Neural cell (in vitro differentiated cells): Measurements from ENCODE around the gene DKC1.

Source experiments
- POLR2AphosphoS5 ChIP-seq: IDR thresholded peaks from 2 replicates; pipeline ENCODE4 v1.6.1; 2012
- RAD21 ChIP-seq: fragments of 450-650 bp; conservative IDR thresholded peaks from 2 replicates; pipeline ENCODE4 v1.6.1; 2014; ENCODE audit warnings: antibody characterized with exemption, mild to moderate bottlenecking, moderate library complexity
- TF ChIP-seq, protein P1 (sequence below): fragments of 450-650 bp; IDR thresholded peaks from 2 replicates; pipeline ENCODE4 v1.5.1; 2014; ENCODE audit warnings: antibody characterized with exemption, mild to moderate bottlenecking, moderate library complexity; ENCODE audit not compliant: poor library complexity, severe bottlenecking

DNA sequence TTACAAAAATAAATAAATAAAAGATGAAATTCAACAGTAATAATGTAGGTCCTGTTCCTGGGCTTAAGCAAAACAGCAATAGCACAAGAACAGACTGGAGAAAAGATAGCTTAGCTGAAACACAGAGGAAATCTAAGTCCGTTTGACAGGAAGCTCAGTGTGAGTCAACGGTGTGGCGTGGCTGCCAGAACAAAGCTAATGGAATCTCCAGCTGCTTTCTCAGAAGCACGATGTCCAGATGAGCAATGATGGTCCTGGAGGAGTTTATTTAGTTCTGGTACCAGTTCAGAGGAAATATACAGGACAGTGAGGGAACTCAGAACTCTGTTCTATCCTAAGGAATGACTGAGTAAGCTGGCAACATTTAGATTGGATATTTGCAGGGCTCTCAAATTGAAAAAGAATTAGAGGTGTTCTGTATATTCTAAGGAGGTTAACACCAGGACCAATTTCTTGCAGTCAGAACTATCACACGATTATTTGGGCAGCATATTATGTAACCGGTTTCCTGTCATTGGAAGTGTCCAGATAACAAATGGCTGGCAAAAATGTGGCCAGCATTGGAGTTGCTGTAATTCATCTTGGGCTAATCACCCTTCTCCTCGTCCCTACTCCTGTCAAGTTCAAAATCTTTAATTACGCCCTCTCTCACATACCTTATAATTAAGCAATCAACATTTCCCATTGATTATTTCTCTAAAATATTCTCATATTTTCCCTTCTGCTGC, 24.5 kb upstream of the DKC1 start:
- TF ChIP-seq, protein P1, sequence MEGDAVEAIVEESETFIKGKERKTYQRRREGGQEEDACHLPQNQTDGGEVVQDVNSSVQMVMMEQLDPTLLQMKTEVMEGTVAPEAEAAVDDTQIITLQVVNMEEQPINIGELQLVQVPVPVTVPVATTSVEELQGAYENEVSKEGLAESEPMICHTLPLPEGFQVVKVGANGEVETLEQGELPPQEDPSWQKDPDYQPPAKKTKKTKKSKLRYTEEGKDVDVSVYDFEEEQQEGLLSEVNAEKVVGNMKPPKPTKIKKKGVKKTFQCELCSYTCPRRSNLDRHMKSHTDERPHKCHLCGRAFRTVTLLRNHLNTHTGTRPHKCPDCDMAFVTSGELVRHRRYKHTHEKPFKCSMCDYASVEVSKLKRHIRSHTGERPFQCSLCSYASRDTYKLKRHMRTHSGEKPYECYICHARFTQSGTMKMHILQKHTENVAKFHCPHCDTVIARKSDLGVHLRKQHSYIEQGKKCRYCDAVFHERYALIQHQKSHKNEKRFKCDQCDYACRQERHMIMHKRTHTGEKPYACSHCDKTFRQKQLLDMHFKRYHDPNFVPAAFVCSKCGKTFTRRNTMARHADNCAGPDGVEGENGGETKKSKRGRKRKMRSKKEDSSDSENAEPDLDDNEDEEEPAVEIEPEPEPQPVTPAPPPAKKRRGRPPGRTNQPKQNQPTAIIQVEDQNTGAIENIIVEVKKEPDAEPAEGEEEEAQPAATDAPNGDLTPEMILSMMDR = no peak
- TF ChIP-seq POLR2AphosphoS5 (no peak), RAD21 (no peak)
